ENCODE results near the gene CSK. TPM values are rescaled to one million over a fixed set of nuclear protein-coding genes. Genes with fewer than 3 reads are reported as not detected.

Gene CSK
- total and polyA plus RNA-seq, 3 donors from 2014 or later, result 41.5 to 45.6 (median 43.1) TPM

DNA sequence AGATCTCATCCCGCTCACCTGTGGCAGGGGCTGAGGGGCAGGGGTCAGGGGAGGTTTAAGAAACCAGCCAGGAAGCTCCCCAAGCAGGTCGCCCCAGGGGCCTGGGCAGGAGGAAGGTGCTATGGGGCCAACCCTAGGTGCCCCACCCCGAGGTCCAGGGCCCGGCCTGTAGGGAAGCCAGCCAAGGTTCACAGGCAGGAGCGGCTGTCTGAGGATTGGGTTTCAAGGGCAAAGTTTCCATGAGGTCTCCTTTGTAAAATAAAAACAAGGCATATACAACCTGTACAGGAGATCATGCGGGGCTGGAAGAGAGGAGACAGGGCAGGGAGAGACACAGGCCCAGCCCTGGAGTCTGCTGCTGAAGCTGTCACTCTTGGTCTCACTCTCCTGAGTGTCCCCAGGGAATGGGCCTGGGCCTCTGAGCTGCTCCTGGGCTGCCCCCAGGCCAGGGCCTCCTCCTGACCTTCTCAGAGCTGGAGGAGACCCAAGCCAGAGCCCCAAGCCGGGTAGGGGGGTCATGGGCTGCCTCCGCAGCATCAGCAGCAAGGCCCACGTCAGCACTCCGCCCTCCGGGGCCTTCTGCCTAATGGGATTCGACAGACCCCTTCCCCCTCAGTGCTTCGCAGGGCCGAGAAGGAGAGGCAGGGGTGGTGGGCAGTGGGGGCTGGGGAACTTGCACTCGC lies 50.1 kb downstream of the CSK start:
- DNase-seq, result no peak
- Histone ChIP-seq H3K4me3 (no peak overlapping the region), H3K27me3 (no peaks in the 10 kb centered on the region), H3K9me3 (no peaks in the 10 kb centered on the region), H3K36me3 (ENCODE audit: low read depth, missing control alignments) (no peaks in the 10 kb centered on the region), H3K4me1 (no peaks in the 10 kb centered on the region), H3K27ac (no peak overlapping the region)
- 68 to 71% methylated on average over 9 to 15 of the region's 15 CpGs for WGBS, 2 donors
- TF ChIP-seq POLR2A (IDR thresholded peaks at IDR 0.05), result no peak
- no peak for TF ChIP-seq CTCF (IDR thresholded peaks at IDR 0.05)
- intact Hi-C loops (cut with DNase I; ENCODE audit: low total_unique reads), result no loop called here

DNA sequence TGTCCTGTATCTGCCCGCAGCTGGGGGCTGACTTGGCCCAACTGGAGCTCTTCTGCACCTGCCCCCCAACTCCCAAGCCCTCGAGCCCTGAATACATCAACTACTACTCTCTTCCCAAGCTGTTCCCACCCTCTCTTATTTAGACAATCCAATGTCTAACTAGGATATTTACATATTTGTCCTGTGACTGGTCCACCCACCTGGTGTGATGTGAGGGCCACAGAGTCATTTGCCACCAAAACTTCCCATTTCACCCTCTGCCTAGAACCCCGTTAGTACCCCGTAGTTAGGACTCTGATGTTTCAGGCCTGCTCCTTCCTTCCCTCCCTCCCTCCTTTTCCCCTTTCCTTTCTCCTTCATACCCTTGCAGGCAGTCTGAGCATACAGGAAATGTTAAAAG lies 50.9 kb downstream of the CSK start:
- Histone ChIP-seq H3K9me3 (no peaks in the 10 kb centered on the region), H3K4me3 (no peak overlapping the region), H3K36me3 (ENCODE audit: low read depth, missing control alignments) (no peaks in the 10 kb centered on the region), H3K27me3 (no peaks in the 10 kb centered on the region), H3K27ac (no peak overlapping the region), H3K4me1 (no peaks in the 10 kb centered on the region)
- WGBS, 2 donors, result 86 to 87% methylated on average over 4 of the region's 4 CpGs
- DNase-seq, result no peak
- intact Hi-C loops (cut with DNase I; ENCODE audit: low total_unique reads), result no loop called here
- TF ChIP-seq CTCF (IDR thresholded peaks at IDR 0.05), result no peak
- no peak for TF ChIP-seq POLR2A (IDR thresholded peaks at IDR 0.05)

- WGBS, 2 donors, result 81 to 87% methylated on average over 5 to 12 of the region's 12 CpGs
- no peak for DNase-seq
- H3K4me3 ChIP-seq, result no peak overlapping the region
- no peaks in the 10 kb centered on the region for H3K27me3 ChIP-seq
- H3K4me1 ChIP-seq, result no peaks in the 10 kb centered on the region
- intact Hi-C loops (cut with DNase I; ENCODE audit: low total_unique reads), result no loop called here
- no peaks in the 10 kb centered on the region for H3K9me3 ChIP-seq
- no peaks in the 10 kb centered on the region for H3K36me3 ChIP-seq (ENCODE audit: low read depth, missing control alignments)
- no peak overlapping the region for H3K27ac ChIP-seq
- TF ChIP-seq CTCF (IDR thresholded peaks at IDR 0.05) (no peak), POLR2A (IDR thresholded peaks at IDR 0.05) (no peak)
Observed at GRCh38 chr15:74833376-74834107, 51.7 kb downstream of the CSK start.

- Histone ChIP-seq H3K4me1 (no peaks in the 10 kb centered on the region), H3K27ac (no peak overlapping the region), H3K27me3 (no peaks in the 10 kb centered on the region), H3K4me3 (no peak overlapping the region), H3K9me3 (no peaks in the 10 kb centered on the region), H3K36me3 (ENCODE audit: low read depth, missing control alignments) (no peaks in the 10 kb centered on the region)
- peak in 2 of 3 experiments; percentile 50 to 63 for TF ChIP-seq CTCF (IDR thresholded peaks at IDR 0.05)
- TF ChIP-seq POLR2A (IDR thresholded peaks at IDR 0.05), result no peak
- intact Hi-C loops (cut with DNase I; ENCODE audit: low total_unique reads), result no loop called here
- 57 to 61% methylated on average over 2 to 4 of the region's 5 CpGs for WGBS, 2 donors
- peak; percentile 47 for DNase-seq
Observed at GRCh38 chr15:74835312-74835823, 53.5 kb downstream of the CSK start.
